ENCODE results near the gene HS1BP3. TPM values are rescaled to one million over a fixed set of nuclear protein-coding genes. Genes with fewer than 3 reads are reported as not detected.

Gene HS1BP3
- total RNA-seq, 1 donor from 2014 or later = 33.6 TPM

DNA sequence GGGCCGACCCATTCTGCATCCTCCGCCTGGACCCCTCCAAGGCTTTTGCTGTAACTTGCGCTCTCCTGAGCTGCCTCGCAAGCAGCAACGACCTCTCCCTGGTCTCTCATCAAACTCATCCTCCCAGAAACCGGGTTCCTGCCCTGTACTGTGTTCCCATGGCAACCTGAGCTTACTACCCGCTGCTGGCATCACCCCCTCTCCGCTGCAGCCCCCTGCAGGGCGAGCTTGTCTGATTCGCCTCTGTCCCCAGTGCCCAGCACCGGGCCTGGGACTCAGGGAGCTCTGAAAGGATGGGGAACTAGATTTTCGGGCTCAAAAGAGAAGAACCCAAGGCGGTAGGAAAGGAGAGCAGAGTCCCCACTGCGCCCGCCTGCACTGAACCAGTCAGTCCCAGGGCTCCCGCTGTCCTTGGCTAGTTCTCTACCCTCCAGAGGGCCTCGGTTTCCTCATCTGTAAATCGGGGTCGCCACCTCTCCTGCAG lies 463 bp downstream of the HS1BP3 start:
- TF ChIP-seq, protein P1, sequence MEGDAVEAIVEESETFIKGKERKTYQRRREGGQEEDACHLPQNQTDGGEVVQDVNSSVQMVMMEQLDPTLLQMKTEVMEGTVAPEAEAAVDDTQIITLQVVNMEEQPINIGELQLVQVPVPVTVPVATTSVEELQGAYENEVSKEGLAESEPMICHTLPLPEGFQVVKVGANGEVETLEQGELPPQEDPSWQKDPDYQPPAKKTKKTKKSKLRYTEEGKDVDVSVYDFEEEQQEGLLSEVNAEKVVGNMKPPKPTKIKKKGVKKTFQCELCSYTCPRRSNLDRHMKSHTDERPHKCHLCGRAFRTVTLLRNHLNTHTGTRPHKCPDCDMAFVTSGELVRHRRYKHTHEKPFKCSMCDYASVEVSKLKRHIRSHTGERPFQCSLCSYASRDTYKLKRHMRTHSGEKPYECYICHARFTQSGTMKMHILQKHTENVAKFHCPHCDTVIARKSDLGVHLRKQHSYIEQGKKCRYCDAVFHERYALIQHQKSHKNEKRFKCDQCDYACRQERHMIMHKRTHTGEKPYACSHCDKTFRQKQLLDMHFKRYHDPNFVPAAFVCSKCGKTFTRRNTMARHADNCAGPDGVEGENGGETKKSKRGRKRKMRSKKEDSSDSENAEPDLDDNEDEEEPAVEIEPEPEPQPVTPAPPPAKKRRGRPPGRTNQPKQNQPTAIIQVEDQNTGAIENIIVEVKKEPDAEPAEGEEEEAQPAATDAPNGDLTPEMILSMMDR (IDR thresholded peaks at IDR 0.05; ENCODE audit: unreplicated experiment) = no peak
- Mint-ChIP-seq H3K4me1 (ENCODE audit: unreplicated experiment) (peaks cover 38% of the 10 kb centered on the region), H3K36me3 (ENCODE audit: low read depth, unreplicated experiment) (peaks cover 17% of the 10 kb centered on the region), H3K9me3 (ENCODE audit: unreplicated experiment) (no peaks in the 10 kb centered on the region), H3K27ac (ENCODE audit: unreplicated experiment) (peak overlapping the region; percentile 55), H3K4me3 (ENCODE audit: unreplicated experiment) (peak overlapping the region; percentile 93), H3K27me3 (ENCODE audit: unreplicated experiment) (peaks cover 21% of the 10 kb centered on the region)
- DNase-seq (ENCODE audit: low spot score) = peak; percentile 38

DNA sequence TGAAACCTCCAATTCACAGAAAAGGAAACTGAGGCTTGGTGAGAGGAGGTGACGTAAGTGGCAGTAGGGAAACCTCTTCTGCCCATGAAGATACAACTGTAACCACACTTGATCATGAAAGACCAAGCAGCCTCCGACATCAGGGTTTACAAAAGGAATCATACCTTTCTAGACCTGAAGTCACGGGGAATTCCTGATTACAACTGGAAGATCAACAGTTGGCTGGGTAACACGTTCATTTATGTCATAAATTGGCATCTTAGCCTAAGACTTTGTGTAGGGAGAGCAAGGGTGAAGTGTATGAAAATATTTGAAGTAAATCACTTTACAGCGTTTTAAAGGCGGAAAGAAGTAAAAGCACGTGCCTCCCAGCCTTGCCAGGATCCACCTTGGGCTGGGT lies 922 bp downstream of the HS1BP3 start:
- Mint-ChIP-seq H3K27me3 (ENCODE audit: unreplicated experiment) (peaks cover 21% of the 10 kb centered on the region), H3K36me3 (ENCODE audit: low read depth, unreplicated experiment) (peaks cover 19% of the 10 kb centered on the region), H3K4me1 (ENCODE audit: unreplicated experiment) (peaks cover 33% of the 10 kb centered on the region), H3K4me3 (ENCODE audit: unreplicated experiment) (peak overlapping the region; percentile 93), H3K27ac (ENCODE audit: unreplicated experiment) (peak overlapping the region; percentile 26), H3K9me3 (ENCODE audit: unreplicated experiment) (no peaks in the 10 kb centered on the region)
- TF ChIP-seq, protein P1 (IDR thresholded peaks at IDR 0.05; ENCODE audit: unreplicated experiment) = no peak
- DNase-seq (ENCODE audit: low spot score) = no peak

DNA sequence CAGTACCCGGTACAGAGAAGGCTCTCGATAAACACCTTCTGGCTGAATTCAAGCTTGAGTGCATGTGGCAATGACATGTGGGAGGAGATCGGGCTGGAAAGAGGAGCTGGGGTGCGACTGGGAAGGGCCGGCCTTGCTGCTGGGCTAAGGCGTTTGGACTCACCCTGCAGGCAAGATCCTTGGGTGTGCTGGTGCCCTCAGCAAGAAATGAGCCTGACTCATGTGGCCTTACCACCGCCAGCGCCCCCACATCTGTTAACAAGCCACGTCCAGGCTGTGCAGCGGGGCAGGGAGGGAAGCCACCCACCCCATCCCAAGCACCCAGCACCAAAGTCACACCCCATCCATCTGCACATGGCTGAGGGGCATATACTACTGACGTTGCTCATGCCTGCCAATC lies 1.3 kb downstream of the HS1BP3 start:
- TF ChIP-seq, protein P1 (IDR thresholded peaks at IDR 0.05; ENCODE audit: unreplicated experiment) = no peak
- no peak for DNase-seq (ENCODE audit: low spot score)
- peaks cover 31% of the 10 kb centered on the region for H3K4me1 Mint-ChIP-seq (ENCODE audit: unreplicated experiment)
- H3K36me3 Mint-ChIP-seq (ENCODE audit: low read depth, unreplicated experiment) = peaks cover 23% of the 10 kb centered on the region
- peak overlapping the region; percentile 20 for H3K27ac Mint-ChIP-seq (ENCODE audit: unreplicated experiment)
- peak overlapping the region; percentile 93 for H3K4me3 Mint-ChIP-seq (ENCODE audit: unreplicated experiment)
- peaks cover 22% of the 10 kb centered on the region for H3K27me3 Mint-ChIP-seq (ENCODE audit: unreplicated experiment)
- no peaks in the 10 kb centered on the region for H3K9me3 Mint-ChIP-seq (ENCODE audit: unreplicated experiment)

DNA sequence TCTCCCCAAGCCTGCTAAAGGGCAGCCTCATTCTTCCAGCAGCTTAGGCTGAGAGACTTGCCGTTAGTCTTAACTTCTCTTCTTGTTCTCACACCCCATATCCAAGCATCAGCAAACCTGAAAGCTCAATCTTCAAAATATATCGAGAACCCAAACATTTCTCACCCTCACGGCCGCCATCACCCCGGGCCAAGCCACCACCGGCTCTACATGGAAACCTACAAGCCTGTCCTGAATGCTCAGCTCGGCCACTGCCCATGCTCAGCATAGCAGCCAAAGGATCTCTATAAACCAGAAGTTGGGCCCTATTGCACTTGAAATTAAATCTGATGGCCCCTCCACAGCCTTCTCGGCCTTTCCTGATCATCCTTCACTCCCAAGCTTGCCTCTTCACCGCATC lies 2.1 kb downstream of the HS1BP3 start:
- peaks cover 30% of the 10 kb centered on the region for H3K36me3 Mint-ChIP-seq (ENCODE audit: low read depth, unreplicated experiment)
- peaks cover 26% of the 10 kb centered on the region for H3K27me3 Mint-ChIP-seq (ENCODE audit: unreplicated experiment)
- no peaks in the 10 kb centered on the region for H3K9me3 Mint-ChIP-seq (ENCODE audit: unreplicated experiment)
- H3K4me1 Mint-ChIP-seq (ENCODE audit: unreplicated experiment) = peaks cover 29% of the 10 kb centered on the region
- peak overlapping the region; percentile 37 for H3K27ac Mint-ChIP-seq (ENCODE audit: unreplicated experiment)
- TF ChIP-seq, protein P1 (IDR thresholded peaks at IDR 0.05; ENCODE audit: unreplicated experiment) = no peak
- H3K4me3 Mint-ChIP-seq (ENCODE audit: unreplicated experiment) = peak overlapping the region; percentile 53
- DNase-seq (ENCODE audit: low spot score) = no peak

DNA sequence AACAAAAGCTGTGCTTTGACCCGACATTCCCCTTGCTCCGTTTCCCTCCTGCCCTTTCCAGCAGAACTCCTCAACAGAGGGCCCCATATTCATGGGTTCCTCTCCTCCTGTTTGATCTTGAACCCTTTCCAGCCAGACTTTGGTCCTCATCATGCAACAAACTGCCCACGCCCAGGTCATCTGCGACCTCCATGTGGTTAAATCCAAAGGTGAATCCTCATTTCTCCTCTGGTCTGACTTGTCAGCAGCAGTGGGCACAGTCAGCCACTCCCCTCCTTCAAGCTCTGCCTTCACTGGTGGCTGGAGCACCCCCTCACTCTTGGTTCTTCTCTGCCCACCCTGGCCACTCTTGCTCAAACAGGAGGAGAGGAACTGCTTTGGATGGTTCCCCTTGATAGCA lies 2.7 kb downstream of the HS1BP3 start:
- peak overlapping the region; percentile 26 for H3K4me3 Mint-ChIP-seq (ENCODE audit: unreplicated experiment)
- H3K27me3 Mint-ChIP-seq (ENCODE audit: unreplicated experiment) = peaks cover 26% of the 10 kb centered on the region
- peak overlapping the region; percentile 15 for H3K27ac Mint-ChIP-seq (ENCODE audit: unreplicated experiment)
- no peaks in the 10 kb centered on the region for H3K9me3 Mint-ChIP-seq (ENCODE audit: unreplicated experiment)
- H3K4me1 Mint-ChIP-seq (ENCODE audit: unreplicated experiment) = peaks cover 29% of the 10 kb centered on the region
- TF ChIP-seq, protein P1 (IDR thresholded peaks at IDR 0.05; ENCODE audit: unreplicated experiment) = no peak
- H3K36me3 Mint-ChIP-seq (ENCODE audit: low read depth, unreplicated experiment) = peaks cover 34% of the 10 kb centered on the region
- no peak for DNase-seq (ENCODE audit: low spot score)

Measured in endothelial cell (in vitro differentiated cells).